BJ (cell line): ENCODE data around the gene IGSF21. TPM values are rescaled to one million over a fixed set of nuclear protein-coding genes. Genes with fewer than 3 reads are reported as not detected.
"Not testable (repeated sequence)": the region's sequence is repeated elsewhere in the genome, so short reads cannot be mapped to it uniquely, and the experiment has no call there.

Experiments
- CTCF ChIA-PET: fragments of 350-600 bp; formaldehyde crosslinking; extraction: SDS; loops from one replicate; lab custom pipeline; 2021; ENCODE audit warnings: antibody characterized with exemption, inconsistent platforms; lab: Yijun Ruan, JAX
- POLR2A ChIA-PET: fragments of 300-600 bp; sonication (Branson Sonifier 250); formaldehyde crosslinking; extraction: SDS; loops from one replicate; lab custom pipeline; 2021; ENCODE audit warnings: antibody characterized with exemption; lab: Charles Lee
- DNase-seq: peaks from one replicate; pipeline ENCODE4 v3.0.0-alpha.2; 2011; ENCODE audit warnings: low read depth
- H3K27me3 ChIP-seq: 2 replicates; pipeline ENCODE4 v1.6.0; 2011; ENCODE audit warnings: low read length; ENCODE audit not compliant: control insufficient read depth, insufficient read depth
- H3K36me3 ChIP-seq: 2 replicates; pipeline ENCODE4 v1.5.1; 2011; ENCODE audit warnings: low read length; ENCODE audit not compliant: control insufficient read depth, insufficient read depth
- H3K4me3 ChIP-seq: 2 replicates; pipeline ENCODE4 v1.5.1; 2011; ENCODE audit warnings: low read depth, mild to moderate bottlenecking, control low read depth, low read length
- polyA plus RNA-seq: library from polyadenylated mRNA; depleted of rRNA; stranded (reverse); fragments of >200 nt; gene quantifications from 2 replicates; pipeline ENCODE4 v1.2.3, GENCODE V29; 2011
- TF ChIP-seq, protein P1 (sequence below): IDR thresholded peaks from 2 replicates; pipeline ENCODE4 v1.5.1; 2011; ENCODE audit warnings: low read depth, mild to moderate bottlenecking, control low read depth, inconsistent platforms, low read length, moderate library complexity; ENCODE audit not compliant: insufficient read depth

The IGSF21 gene
- polyA plus RNA-seq, 1 experiment, result not detected

GRCh38 chr1:18362150-18362549 lies 254.6 kb downstream of the IGSF21 start:
- Histone ChIP-seq H3K36me3 (no peaks in the 10 kb centered on the region), H3K4me3 (no peak overlapping the region), H3K27me3 (no peaks in the 10 kb centered on the region)
- ChIA-PET POLR2A (no interaction called here), CTCF (no interaction called here)
- TF ChIP-seq, protein P1, sequence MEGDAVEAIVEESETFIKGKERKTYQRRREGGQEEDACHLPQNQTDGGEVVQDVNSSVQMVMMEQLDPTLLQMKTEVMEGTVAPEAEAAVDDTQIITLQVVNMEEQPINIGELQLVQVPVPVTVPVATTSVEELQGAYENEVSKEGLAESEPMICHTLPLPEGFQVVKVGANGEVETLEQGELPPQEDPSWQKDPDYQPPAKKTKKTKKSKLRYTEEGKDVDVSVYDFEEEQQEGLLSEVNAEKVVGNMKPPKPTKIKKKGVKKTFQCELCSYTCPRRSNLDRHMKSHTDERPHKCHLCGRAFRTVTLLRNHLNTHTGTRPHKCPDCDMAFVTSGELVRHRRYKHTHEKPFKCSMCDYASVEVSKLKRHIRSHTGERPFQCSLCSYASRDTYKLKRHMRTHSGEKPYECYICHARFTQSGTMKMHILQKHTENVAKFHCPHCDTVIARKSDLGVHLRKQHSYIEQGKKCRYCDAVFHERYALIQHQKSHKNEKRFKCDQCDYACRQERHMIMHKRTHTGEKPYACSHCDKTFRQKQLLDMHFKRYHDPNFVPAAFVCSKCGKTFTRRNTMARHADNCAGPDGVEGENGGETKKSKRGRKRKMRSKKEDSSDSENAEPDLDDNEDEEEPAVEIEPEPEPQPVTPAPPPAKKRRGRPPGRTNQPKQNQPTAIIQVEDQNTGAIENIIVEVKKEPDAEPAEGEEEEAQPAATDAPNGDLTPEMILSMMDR, result no peak
- DNase-seq, result no peak

- Histone ChIP-seq H3K4me3 (no peak overlapping the region), H3K36me3 (no peaks in the 10 kb centered on the region), H3K27me3 (no peaks in the 10 kb centered on the region)
- TF ChIP-seq, protein P1, result no peak
- POLR2A ChIA-PET, result no interaction called here
- no peak for DNase-seq
- CTCF ChIA-PET, result no interaction called here
These were observed 255.8 kb downstream of the IGSF21 start for GRCh38 chr1:18363436-18363835.

- no peaks in the 10 kb centered on the region for H3K27me3 ChIP-seq
- H3K4me3 ChIP-seq, result no peak overlapping the region
- CTCF ChIA-PET, result no interaction called here
- no peak for DNase-seq
- POLR2A ChIA-PET, result no interaction called here
- H3K36me3 ChIP-seq, result no peaks in the 10 kb centered on the region
- TF ChIP-seq, protein P1, result no peak
These were observed 257.6 kb downstream of the IGSF21 start for GRCh38 chr1:18365099-18365705.

- H3K27me3 ChIP-seq, DNase-seq, CTCF ChIA-PET, POLR2A ChIA-PET, H3K36me3 ChIP-seq, H3K4me3 ChIP-seq: not testable (repeated sequence)
These were observed 264.9 kb downstream of the IGSF21 start for GRCh38 chr1:18372505-18372904.

GRCh38 chr1:18373151-18373550 lies 265.6 kb downstream of the IGSF21 start:
- H3K36me3 ChIP-seq, result no peaks in the 10 kb centered on the region
- ChIA-PET CTCF (no interaction called here), POLR2A (no interaction called here)
- TF ChIP-seq, protein P1, result no peak
- DNase-seq, result no peak
- H3K27me3 ChIP-seq, result no peaks in the 10 kb centered on the region
- no peak overlapping the region for H3K4me3 ChIP-seq

DNA sequence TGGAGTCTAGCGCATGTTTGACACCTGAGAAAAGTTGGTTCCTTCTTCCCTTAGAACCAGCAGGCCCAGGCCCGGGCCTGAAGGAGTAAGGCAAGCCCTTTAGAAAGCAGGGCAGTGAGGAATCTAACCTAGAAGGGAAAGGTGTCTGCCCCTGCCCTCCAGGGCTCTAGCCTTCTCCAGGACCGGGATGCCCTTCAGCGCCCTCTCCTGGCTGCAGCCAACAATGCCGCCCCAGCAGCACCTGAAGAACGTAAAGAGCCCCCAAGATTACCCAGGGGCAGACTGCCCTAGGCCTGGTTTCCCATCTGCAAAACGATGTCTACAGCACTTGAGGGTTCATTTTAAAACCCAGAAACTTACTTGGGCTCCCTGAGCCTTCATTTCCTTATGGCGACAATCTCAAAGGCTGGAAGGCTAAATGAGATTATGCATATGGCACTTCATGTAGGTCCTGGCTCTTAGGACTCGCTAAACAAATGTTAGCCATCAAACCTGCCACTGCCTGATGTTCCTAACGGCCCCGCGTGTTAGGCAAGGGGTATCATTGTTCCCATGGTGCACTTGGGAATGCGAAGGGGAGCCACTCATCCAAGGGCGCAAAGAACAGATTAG lies 266.4 kb downstream of the IGSF21 start:
- ChIA-PET POLR2A (no interaction called here), CTCF (no interaction called here)
- TF ChIP-seq, protein P1, result no peak
- Histone ChIP-seq H3K36me3 (no peaks in the 10 kb centered on the region), H3K27me3 (no peaks in the 10 kb centered on the region), H3K4me3 (no peak overlapping the region)
- DNase-seq, result no peak
